OCI-LY7 (cell line): ENCODE data around the gene TLR1. TPM values are rescaled to one million over a fixed set of nuclear protein-coding genes. Genes with fewer than 3 reads are reported as not detected.

Experiments used
- BruUV-seq: library from RNA; stranded (reverse); fragments of 400-500 nt; replicated peaks from 2 replicates; lab custom pipeline; 2021; lab: Mats Ljungman, UMichigan
- CTCF ChIA-PET: fragments of 300-600 bp; sonication (Branson Sonifier 250); formaldehyde crosslinking; loops from one replicate; lab custom pipeline; 2022; ENCODE audit warnings: antibody characterized with exemption; ENCODE audit not compliant: unreplicated experiment; lab: Charles Lee
- POLR2A ChIA-PET: fragments of 300-600 bp; sonication (Branson Sonifier 250); formaldehyde crosslinking; loops from one replicate; lab custom pipeline; 2022; ENCODE audit warnings: antibody characterized with exemption; lab: Charles Lee
- DNase-seq: peaks from one replicate; pipeline ENCODE4 v3.0.0-alpha.2; 2015; ENCODE audit warnings: low spot score
- H2AFZ ChIP-seq: fragments of 200-600 bp; sonication (generic), shearing (Covaris generic); 2 replicates; pipeline ENCODE4 v1.6.1; 2014; ENCODE audit warnings: mild to moderate bottlenecking, antibody characterized with exemption, low read length, moderate library complexity
- H3K27ac ChIP-seq: fragments of 200-600 bp; sonication (generic); 2 replicates; pipeline ENCODE4 v1.5.1; 2014; ENCODE audit warnings: mixed run types, low read depth, mild to moderate bottlenecking, moderate library complexity, low read length, inconsistent platforms; ENCODE audit not compliant: poor library complexity, severe bottlenecking
- H3K36me3 ChIP-seq: fragments of 200-600 bp; sonication (generic); 2 replicates; pipeline ENCODE4 v1.6.1; 2014; ENCODE audit warnings: mild to moderate bottlenecking, antibody characterized with exemption, low read length, moderate library complexity, mixed read lengths; ENCODE audit not compliant: insufficient read depth
- H3K4me1 ChIP-seq: fragments of 200-600 bp; sonication (generic); 2 replicates; pipeline ENCODE4 v1.5.1; 2014; ENCODE audit warnings: mild to moderate bottlenecking, low read length; ENCODE audit not compliant: insufficient read depth, poor library complexity, severe bottlenecking
- H3K4me2 ChIP-seq: fragments of 200-600 bp; sonication (generic); 2 replicates; pipeline ENCODE4 v1.6.1; 2014; ENCODE audit warnings: mild to moderate bottlenecking, low read length
- H3K4me3 ChIP-seq: fragments of 200-600 bp; sonication (generic); 2 replicates; pipeline ENCODE4 v1.5.1; 2014; ENCODE audit warnings: mild to moderate bottlenecking, low read depth, low read length; ENCODE audit not compliant: poor library complexity, severe bottlenecking
- H3K79me2 ChIP-seq: fragments of 200-600 bp; sonication (generic); 2 replicates; pipeline ENCODE4 v1.6.1; 2016; ENCODE audit warnings: low read depth, mild to moderate bottlenecking, low read length, moderate library complexity, mixed read lengths; ENCODE audit not compliant: insufficient read depth
- H3K9me2 ChIP-seq: fragments of 200-600 bp; sonication (generic); 2 replicates; pipeline ENCODE4 v1.6.1; 2016; ENCODE audit warnings: mild to moderate bottlenecking, low read length, mixed read lengths; ENCODE audit not compliant: insufficient read depth
- H3K9me3 ChIP-seq: fragments of 200-600 bp; sonication (generic); 2 replicates; pipeline ENCODE4 v1.6.1; 2014; ENCODE audit warnings: mild to moderate bottlenecking, mixed run types, low read length, mixed read lengths
- H4K20me1 ChIP-seq: fragments of 200-600 bp; sonication (generic); 2 replicates; pipeline ENCODE4 v1.6.1; 2014; ENCODE audit warnings: mild to moderate bottlenecking, antibody characterized with exemption, low read length, moderate library complexity, mixed read lengths; ENCODE audit not compliant: insufficient read depth
- CTCF ChIP-seq: fragments of 200-600 bp; sonication (generic); conservative IDR thresholded peaks from 2 replicates; pipeline ENCODE4 v1.5.1; 2014; ENCODE audit warnings: mild to moderate bottlenecking, antibody characterized with exemption, low read length, moderate library complexity, mixed read lengths
- EZH2phosphoT487 ChIP-seq: fragments of 200-600 bp; sonication (generic); IDR thresholded peaks from 2 replicates; pipeline ENCODE4 v1.6.1; 2018; ENCODE audit warnings: low read depth, borderline replicate concordance, mild to moderate bottlenecking, mixed run types, antibody characterized with exemption, low read length, moderate library complexity, mixed read lengths
- intact Hi-C: fragments of 100-400 bp; cut with micrococcal nuclease; formaldehyde crosslinking; loops from one replicate; pipeline ENCODE4 v1.10.0; 2022; ENCODE audit not compliant: unreplicated experiment
- total RNA-seq, 2 experiments: library from RNA; depleted of rRNA in 1 of 2; stranded (reverse); fragments of >200 nt in 1 of 2; shearing (Covaris generic) in 1 of 2; gene quantifications; 2 replicates each; pipeline ENCODE4 v1.2.3, GENCODE V29; 2014 to 2022

TLR1 gene
- total RNA-seq, 2 experiments from 2014 or later: 3.3 to 7.4 TPM

GRCh38 chr4:38800366-38800765 is 4.2 kb downstream of the TLR1 start:
- H4K20me1 ChIP-seq: no peaks in the 10 kb centered on the region
- no peak overlapping the region for H3K4me3 ChIP-seq
- H3K79me2 ChIP-seq: no peaks in the 10 kb centered on the region
- BruUV-seq: no TSS peak
- DNase-seq: no peak
- H3K27ac ChIP-seq: no peak overlapping the region
- H3K9me3 ChIP-seq: peaks cover 26% of the 10 kb centered on the region
- no peak overlapping the region for H3K4me2 ChIP-seq
- H2AFZ ChIP-seq: no peak overlapping the region
- TF ChIP-seq CTCF (no peak), EZH2phosphoT487 (no peak)
- no peaks in the 10 kb centered on the region for H3K9me2 ChIP-seq
- POLR2A ChIA-PET: interaction anchor here (0.5 to 1.3 kb wide), 6 partner anchors 14 to 386 kb away, joined by 3 to 4 read pairs (median 3); no protein-coding TSS in a partner anchor
- H3K36me3 ChIP-seq: peaks cover 62% of the 10 kb centered on the region
- CTCF ChIA-PET: interaction anchor here (1.0 kb wide), 1 partner anchor 60 kb away, joined by 3 read pairs; no protein-coding TSS in a partner anchor
- peaks cover 17% of the 10 kb centered on the region for H3K4me1 ChIP-seq
- intact Hi-C loops: no loop called here

GRCh38 chr4:38795087-38795486 is 9.5 kb downstream of the TLR1 start:
- Histone ChIP-seq H2AFZ (no peak overlapping the region), H3K27ac (no peak overlapping the region), H3K36me3 (peaks cover 23% of the 10 kb centered on the region), H3K4me1 (no peaks in the 10 kb centered on the region), H3K4me3 (no peak overlapping the region), H3K9me2 (no peaks in the 10 kb centered on the region), H3K79me2 (no peaks in the 10 kb centered on the region), H4K20me1 (no peaks in the 10 kb centered on the region), H3K4me2 (no peak overlapping the region), H3K9me3 (peaks cover under 1% of the 10 kb centered on the region; the same call in 1 of the 2 replicates)
- ChIA-PET POLR2A (interaction anchor here (0.7 to 2.9 kb wide), 4 partner anchors 9 to 103 kb away, joined by 3 to 14 read pairs (median 8); partner anchors contain the start of genes TLR1 and TLR10), CTCF (interaction anchor here (0.7 kb wide), 1 partner anchor 8 kb away, joined by 3 read pairs; no protein-coding TSS in a partner anchor)
- BruUV-seq: no TSS peak
- intact Hi-C loops: no loop called here
- DNase-seq: no peak
- TF ChIP-seq CTCF (no peak), EZH2phosphoT487 (no peak)

DNA sequence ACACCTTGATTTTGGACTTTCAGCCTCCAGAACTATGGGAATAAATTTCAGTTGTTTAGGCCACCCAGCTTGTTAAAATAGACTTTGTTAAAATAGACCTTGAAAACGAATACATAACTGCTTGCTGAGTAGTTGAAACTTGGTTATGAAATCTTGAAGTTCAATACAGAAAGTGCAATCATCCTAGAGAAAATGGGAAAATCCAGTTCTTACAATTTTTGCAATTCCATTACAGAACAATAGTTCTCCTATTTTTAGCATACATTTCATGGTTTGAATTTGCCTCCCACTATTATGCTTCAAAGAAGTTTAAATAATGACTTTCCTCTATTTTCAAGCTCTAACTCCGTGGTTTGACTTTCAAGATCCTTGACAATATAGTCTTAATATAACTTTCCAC is 10.5 kb downstream of the TLR1 start:
- CTCF ChIA-PET: no interaction called here
- no peak for DNase-seq
- no peaks in the 10 kb centered on the region for H3K9me2 ChIP-seq
- no peaks in the 10 kb centered on the region for H3K4me1 ChIP-seq
- no peak for TF ChIP-seq CTCF
- TF ChIP-seq EZH2phosphoT487: no peak
- peaks cover 11% of the 10 kb centered on the region; the same call in 1 of the 2 replicates for H3K9me3 ChIP-seq
- H3K4me3 ChIP-seq: no peak overlapping the region
- H3K36me3 ChIP-seq: peaks cover 14% of the 10 kb centered on the region
- H3K27ac ChIP-seq: no peak overlapping the region
- H3K4me2 ChIP-seq: no peak overlapping the region
- no peaks in the 10 kb centered on the region for H3K79me2 ChIP-seq
- H4K20me1 ChIP-seq: no peaks in the 10 kb centered on the region
- H2AFZ ChIP-seq: no peak overlapping the region
- POLR2A ChIA-PET: interaction anchor here (1.8 to 2.9 kb wide), 2 partner anchors 10 to 12 kb away, joined by 11 to 14 read pairs; partner anchors contain the start of genes TLR1 and TLR10
- intact Hi-C loops: no loop called here
- BruUV-seq: no TSS peak
